ENCODE data around the gene SLCO2A1.

Gene SLCO2A1

DNA sequence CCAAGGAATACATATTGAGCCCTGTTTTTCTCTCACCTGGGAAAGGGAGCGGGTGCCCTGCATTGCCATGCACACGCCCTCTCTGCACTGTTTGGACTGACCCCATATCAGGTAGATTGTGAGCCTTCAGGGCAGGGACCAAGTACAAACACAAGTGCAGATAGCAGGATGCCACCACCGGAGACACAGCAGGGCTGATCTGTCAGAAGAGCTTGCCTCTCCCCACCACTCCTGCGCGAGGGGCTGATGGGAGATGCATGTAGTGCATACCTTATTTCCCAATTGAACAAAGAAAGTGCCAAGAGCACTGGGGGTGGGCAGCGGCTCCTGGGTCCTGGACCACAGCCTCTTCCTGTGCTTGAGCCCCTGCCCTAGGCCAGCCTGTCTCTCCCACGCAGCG is 9.0 kb upstream of the SLCO2A1 start (continued):
- no peak for TF ChIP-seq ZNF837 (tag by site-specific recombination; IDR thresholded peaks at IDR 0.05)

DNA sequence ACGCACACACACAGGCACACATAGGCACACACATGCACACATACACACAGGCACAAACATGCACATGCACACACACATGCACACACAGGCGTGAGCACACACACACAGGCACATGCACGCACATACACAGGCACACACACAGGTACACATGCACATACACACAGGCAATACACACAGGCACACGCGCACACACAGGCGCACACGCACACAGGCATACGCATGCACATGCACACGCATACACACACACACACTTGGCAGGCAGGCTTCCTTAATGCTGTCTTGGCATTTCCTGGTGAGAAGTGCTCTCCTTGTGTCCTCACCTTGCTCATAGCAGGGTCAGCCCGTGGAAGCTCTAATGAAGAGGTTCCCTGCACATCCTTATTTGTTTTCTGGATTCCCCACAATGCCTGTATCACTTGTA is 8.4 kb upstream of the SLCO2A1 start:
- CTCF ChIA-PET: no interaction called here
- Histone ChIP-seq H3K9me3 (ENCODE audit: control insufficient read depth, insufficient read depth, low read depth, low read length) (no peaks in the 10 kb centered on the region), H3K4me1 (ENCODE audit: control insufficient read depth, insufficient read depth, low read length) (no peaks in the 10 kb centered on the region), H3K36me3 (ENCODE audit: control insufficient read depth in 2 of 2, insufficient read depth in 1 of 2, low read length in 2 of 2) (no peaks in the 10 kb centered on the region), H3K4me3 (ENCODE audit: low read depth, low read length) (no peak overlapping the region), H3K27ac (ENCODE audit: extremely low read depth, low read depth, low read length) (no peak overlapping the region)
- TF ChIP-seq ZNF791 (tag by site-specific recombination; IDR thresholded peaks at IDR 0.05): no peak
- TF ChIP-seq, protein P1, sequence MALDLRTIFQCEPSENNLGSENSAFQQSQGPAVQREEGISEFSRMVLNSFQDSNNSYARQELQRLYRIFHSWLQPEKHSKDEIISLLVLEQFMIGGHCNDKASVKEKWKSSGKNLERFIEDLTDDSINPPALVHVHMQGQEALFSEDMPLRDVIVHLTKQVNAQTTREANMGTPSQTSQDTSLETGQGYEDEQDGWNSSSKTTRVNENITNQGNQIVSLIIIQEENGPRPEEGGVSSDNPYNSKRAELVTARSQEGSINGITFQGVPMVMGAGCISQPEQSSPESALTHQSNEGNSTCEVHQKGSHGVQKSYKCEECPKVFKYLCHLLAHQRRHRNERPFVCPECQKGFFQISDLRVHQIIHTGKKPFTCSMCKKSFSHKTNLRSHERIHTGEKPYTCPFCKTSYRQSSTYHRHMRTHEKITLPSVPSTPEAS (tag by site-specific recombination; IDR thresholded peaks at IDR 0.05): peak; percentile 99
- TF ChIP-seq SETDB1 (IDR thresholded peaks at IDR 0.05; ENCODE audit: insufficient read length, low read length): no peak
- POLR2A ChIA-PET: no interaction called here

DNA sequence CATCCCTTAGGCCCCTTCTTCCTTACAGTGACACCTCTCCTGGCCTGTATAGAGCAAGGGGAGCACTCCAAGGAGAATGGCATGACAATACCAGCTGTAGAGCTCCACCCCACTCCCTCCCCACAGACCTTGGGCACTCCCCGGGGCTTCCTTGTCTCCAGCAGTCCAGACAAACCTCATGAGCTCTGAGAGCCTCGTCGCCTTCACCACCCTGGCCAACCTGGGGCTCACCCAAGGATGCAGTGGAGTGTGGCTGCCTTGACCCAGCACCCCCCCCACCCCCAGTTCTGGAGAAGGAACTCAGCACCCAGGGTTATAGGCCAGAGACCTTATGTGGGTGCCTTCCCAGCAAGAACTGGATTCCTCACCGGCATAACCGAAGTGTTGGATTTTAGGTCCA is 7.4 kb upstream of the SLCO2A1 start:
- CTCF ChIA-PET: no interaction called here
- Histone ChIP-seq H3K9me3 (ENCODE audit: control insufficient read depth, insufficient read depth, low read depth, low read length) (no peaks in the 10 kb centered on the region), H3K27ac (ENCODE audit: extremely low read depth, low read depth, low read length) (no peak overlapping the region), H3K4me3 (ENCODE audit: low read depth, low read length) (no peak overlapping the region), H3K4me1 (ENCODE audit: control insufficient read depth, insufficient read depth, low read length) (no peaks in the 10 kb centered on the region), H3K36me3 (ENCODE audit: control insufficient read depth in 2 of 2, insufficient read depth in 1 of 2, low read length in 2 of 2) (no peaks in the 10 kb centered on the region)
- POLR2A ChIA-PET: interaction anchor here (1.0 kb wide), 1 partner anchor 107 kb away, joined by 3 read pairs; no protein-coding TSS in a partner anchor
- TF ChIP-seq, protein P2, sequence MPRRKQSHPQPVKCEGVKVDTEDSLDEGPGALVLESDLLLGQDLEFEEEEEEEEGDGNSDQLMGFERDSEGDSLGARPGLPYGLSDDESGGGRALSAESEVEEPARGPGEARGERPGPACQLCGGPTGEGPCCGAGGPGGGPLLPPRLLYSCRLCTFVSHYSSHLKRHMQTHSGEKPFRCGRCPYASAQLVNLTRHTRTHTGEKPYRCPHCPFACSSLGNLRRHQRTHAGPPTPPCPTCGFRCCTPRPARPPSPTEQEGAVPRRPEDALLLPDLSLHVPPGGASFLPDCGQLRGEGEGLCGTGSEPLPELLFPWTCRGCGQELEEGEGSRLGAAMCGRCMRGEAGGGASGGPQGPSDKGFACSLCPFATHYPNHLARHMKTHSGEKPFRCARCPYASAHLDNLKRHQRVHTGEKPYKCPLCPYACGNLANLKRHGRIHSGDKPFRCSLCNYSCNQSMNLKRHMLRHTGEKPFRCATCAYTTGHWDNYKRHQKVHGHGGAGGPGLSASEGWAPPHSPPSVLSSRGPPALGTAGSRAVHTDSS (tag by site-specific recombination; IDR thresholded peaks at IDR 0.05): no peak
- TF ChIP-seq ZNF394 (tag by site-specific recombination; IDR thresholded peaks at IDR 0.05; ENCODE audit: borderline replicate concordance): no peak
- no peak for TF ChIP-seq ZNF23 (tag by site-specific recombination; IDR thresholded peaks at IDR 0.05; ENCODE audit: borderline replicate concordance)
- no peak for TF ChIP-seq IKZF3 (tag by site-specific recombination; IDR thresholded peaks at IDR 0.05)
- TF ChIP-seq, protein P3, sequence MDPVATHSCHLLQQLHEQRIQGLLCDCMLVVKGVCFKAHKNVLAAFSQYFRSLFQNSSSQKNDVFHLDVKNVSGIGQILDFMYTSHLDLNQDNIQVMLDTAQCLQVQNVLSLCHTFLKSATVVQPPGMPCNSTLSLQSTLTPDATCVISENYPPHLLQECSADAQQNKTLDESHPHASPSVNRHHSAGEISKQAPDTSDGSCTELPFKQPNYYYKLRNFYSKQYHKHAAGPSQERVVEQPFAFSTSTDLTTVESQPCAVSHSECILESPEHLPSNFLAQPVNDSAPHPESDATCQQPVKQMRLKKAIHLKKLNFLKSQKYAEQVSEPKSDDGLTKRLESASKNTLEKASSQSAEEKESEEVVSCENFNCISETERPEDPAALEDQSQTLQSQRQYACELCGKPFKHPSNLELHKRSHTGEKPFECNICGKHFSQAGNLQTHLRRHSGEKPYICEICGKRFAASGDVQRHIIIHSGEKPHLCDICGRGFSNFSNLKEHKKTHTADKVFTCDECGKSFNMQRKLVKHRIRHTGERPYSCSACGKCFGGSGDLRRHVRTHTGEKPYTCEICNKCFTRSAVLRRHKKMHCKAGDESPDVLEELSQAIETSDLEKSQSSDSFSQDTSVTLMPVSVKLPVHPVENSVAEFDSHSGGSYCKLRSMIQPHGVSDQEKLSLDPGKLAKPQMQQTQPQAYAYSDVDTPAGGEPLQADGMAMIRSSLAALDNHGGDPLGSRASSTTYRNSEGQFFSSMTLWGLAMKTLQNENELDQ (tag by site-specific recombination; IDR thresholded peaks at IDR 0.05; ENCODE audit: low read depth): no peak
- TF ChIP-seq, protein P4, sequence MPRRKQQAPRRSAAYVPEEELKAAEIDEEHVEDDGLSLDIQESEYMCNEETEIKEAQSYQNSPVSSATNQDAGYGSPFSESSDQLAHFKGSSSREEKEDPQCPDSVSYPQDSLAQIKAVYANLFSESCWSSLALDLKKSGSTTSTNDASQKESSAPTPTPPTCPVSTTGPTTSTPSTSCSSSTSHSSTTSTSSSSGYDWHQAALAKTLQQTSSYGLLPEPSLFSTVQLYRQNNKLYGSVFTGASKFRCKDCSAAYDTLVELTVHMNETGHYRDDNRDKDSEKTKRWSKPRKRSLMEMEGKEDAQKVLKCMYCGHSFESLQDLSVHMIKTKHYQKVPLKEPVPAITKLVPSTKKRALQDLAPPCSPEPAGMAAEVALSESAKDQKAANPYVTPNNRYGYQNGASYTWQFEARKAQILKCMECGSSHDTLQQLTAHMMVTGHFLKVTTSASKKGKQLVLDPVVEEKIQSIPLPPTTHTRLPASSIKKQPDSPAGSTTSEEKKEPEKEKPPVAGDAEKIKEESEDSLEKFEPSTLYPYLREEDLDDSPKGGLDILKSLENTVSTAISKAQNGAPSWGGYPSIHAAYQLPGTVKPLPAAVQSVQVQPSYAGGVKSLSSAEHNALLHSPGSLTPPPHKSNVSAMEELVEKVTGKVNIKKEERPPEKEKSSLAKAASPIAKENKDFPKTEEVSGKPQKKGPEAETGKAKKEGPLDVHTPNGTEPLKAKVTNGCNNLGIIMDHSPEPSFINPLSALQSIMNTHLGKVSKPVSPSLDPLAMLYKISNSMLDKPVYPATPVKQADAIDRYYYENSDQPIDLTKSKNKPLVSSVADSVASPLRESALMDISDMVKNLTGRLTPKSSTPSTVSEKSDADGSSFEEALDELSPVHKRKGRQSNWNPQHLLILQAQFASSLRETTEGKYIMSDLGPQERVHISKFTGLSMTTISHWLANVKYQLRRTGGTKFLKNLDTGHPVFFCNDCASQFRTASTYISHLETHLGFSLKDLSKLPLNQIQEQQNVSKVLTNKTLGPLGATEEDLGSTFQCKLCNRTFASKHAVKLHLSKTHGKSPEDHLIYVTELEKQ (tag by site-specific recombination; IDR thresholded peaks at IDR 0.05; ENCODE audit: borderline replicate concordance): no peak
- TF ChIP-seq, protein P5, sequence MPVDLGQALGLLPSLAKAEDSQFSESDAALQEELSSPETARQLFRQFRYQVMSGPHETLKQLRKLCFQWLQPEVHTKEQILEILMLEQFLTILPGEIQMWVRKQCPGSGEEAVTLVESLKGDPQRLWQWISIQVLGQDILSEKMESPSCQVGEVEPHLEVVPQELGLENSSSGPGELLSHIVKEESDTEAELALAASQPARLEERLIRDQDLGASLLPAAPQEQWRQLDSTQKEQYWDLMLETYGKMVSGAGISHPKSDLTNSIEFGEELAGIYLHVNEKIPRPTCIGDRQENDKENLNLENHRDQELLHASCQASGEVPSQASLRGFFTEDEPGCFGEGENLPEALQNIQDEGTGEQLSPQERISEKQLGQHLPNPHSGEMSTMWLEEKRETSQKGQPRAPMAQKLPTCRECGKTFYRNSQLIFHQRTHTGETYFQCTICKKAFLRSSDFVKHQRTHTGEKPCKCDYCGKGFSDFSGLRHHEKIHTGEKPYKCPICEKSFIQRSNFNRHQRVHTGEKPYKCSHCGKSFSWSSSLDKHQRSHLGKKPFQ (tag by site-specific recombination; IDR thresholded peaks at IDR 0.05): no peak
- TF ChIP-seq, protein P6, sequence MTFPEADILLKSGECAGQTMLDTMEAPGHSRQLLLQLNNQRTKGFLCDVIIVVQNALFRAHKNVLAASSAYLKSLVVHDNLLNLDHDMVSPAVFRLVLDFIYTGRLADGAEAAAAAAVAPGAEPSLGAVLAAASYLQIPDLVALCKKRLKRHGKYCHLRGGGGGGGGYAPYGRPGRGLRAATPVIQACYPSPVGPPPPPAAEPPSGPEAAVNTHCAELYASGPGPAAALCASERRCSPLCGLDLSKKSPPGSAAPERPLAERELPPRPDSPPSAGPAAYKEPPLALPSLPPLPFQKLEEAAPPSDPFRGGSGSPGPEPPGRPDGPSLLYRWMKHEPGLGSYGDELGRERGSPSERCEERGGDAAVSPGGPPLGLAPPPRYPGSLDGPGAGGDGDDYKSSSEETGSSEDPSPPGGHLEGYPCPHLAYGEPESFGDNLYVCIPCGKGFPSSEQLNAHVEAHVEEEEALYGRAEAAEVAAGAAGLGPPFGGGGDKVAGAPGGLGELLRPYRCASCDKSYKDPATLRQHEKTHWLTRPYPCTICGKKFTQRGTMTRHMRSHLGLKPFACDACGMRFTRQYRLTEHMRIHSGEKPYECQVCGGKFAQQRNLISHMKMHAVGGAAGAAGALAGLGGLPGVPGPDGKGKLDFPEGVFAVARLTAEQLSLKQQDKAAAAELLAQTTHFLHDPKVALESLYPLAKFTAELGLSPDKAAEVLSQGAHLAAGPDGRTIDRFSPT (tag by site-specific recombination; IDR thresholded peaks at IDR 0.05): no peak
- no peak for TF ChIP-seq HOXC10 (CRISPR knock-in tag; IDR thresholded peaks at IDR 0.05)
- TF ChIP-seq, protein P7, sequence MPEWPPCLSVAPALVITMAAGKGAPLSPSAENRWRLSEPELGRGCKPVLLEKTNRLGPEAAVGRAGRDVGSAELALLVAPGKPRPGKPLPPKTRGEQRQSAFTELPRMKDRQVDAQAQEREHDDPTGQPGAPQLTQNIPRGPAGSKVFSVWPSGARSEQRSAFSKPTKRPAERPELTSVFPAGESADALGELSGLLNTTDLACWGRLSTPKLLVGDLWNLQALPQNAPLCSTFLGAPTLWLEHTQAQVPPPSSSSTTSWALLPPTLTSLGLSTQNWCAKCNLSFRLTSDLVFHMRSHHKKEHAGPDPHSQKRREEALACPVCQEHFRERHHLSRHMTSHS (tag by site-specific recombination; IDR thresholded peaks at IDR 0.05): no peak
- TF ChIP-seq, protein P8, sequence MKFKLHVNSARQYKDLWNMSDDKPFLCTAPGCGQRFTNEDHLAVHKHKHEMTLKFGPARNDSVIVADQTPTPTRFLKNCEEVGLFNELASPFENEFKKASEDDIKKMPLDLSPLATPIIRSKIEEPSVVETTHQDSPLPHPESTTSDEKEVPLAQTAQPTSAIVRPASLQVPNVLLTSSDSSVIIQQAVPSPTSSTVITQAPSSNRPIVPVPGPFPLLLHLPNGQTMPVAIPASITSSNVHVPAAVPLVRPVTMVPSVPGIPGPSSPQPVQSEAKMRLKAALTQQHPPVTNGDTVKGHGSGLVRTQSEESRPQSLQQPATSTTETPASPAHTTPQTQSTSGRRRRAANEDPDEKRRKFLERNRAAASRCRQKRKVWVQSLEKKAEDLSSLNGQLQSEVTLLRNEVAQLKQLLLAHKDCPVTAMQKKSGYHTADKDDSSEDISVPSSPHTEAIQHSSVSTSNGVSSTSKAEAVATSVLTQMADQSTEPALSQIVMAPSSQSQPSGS (tag by site-specific recombination; IDR thresholded peaks at IDR 0.05; ENCODE audit: low read depth): no peak
- TF ChIP-seq ZBTB48 (tag by site-specific recombination; IDR thresholded peaks at IDR 0.05): no peak
- TF ChIP-seq WT1 (tag by site-specific recombination; IDR thresholded peaks at IDR 0.05): no peak
